OCI-LY3 (cell line): ENCODE measurements around the gene MIB2.

Experiments used
- CTCF ChIP-seq: fragments of 200-600, 300-600 bp; sonication (generic); IDR thresholded peaks from 2 replicates; pipeline ENCODE4 v1.5.1; 2014; ENCODE audit warnings: antibody characterized with exemption, low read length, low read depth
- EZH2phosphoT487 ChIP-seq: fragments of 200-600 bp; shearing (Covaris generic); IDR thresholded peaks from 2 replicates; pipeline ENCODE4 v1.6.1; 2018; ENCODE audit warnings: antibody characterized with exemption, mixed run types, low read depth

GRCh38 chr1:1605034-1605591 is 10.2 kb upstream of the MIB2 start:
- TF ChIP-seq CTCF (no peak), EZH2phosphoT487 (no peak)
